ENCODE data around the gene CDH12. TPM values are rescaled to one million over a fixed set of nuclear protein-coding genes. Genes with fewer than 3 reads are reported as not detected.

The CDH12 gene
- total RNA-seq, 1 experiment from 2014 or later = 2.3 TPM

DNA sequence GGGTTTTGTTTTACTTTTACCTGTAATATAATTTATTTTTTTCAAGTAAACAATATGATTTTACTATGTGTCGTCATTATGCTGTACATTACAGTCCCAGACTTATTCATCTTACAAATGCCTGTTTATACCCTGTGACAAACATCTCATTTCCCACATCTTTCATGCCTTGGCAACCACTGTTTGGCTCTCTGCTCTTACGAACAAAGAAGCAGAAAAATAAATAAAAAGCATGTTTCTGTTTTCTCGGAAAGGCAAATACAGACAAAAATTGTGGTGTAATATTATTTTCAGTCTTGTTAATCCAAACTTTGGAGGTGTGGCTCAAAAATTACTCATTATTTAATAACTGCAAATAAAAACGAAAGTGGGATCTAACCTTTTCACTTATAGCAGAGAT is 393.0 kb downstream of the CDH12 start:
- Mint-ChIP-seq H3K27me3 (ENCODE audit: unreplicated experiment) (no peaks in the 10 kb centered on the region), H3K36me3 (ENCODE audit: insufficient read depth, unreplicated experiment) (no peaks in the 10 kb centered on the region), H3K27ac (ENCODE audit: unreplicated experiment) (no peak overlapping the region), H3K4me3 (ENCODE audit: low read depth, unreplicated experiment) (no peak overlapping the region), H3K9me3 (ENCODE audit: low read depth, unreplicated experiment) (no peaks in the 10 kb centered on the region), H3K4me1 (ENCODE audit: low read depth, unreplicated experiment) (no peaks in the 10 kb centered on the region)
- intact Hi-C loops (cut with micrococcal nuclease; ENCODE audit: unreplicated experiment) = no loop called here
- no TSS peak for BruUV-seq (replicated peaks)
- no peak for DNase-seq
- TF ChIP-seq, protein P1, sequence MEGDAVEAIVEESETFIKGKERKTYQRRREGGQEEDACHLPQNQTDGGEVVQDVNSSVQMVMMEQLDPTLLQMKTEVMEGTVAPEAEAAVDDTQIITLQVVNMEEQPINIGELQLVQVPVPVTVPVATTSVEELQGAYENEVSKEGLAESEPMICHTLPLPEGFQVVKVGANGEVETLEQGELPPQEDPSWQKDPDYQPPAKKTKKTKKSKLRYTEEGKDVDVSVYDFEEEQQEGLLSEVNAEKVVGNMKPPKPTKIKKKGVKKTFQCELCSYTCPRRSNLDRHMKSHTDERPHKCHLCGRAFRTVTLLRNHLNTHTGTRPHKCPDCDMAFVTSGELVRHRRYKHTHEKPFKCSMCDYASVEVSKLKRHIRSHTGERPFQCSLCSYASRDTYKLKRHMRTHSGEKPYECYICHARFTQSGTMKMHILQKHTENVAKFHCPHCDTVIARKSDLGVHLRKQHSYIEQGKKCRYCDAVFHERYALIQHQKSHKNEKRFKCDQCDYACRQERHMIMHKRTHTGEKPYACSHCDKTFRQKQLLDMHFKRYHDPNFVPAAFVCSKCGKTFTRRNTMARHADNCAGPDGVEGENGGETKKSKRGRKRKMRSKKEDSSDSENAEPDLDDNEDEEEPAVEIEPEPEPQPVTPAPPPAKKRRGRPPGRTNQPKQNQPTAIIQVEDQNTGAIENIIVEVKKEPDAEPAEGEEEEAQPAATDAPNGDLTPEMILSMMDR (IDR thresholded peaks at IDR 0.05; ENCODE audit: unreplicated experiment) = no peak
- CTCF ChIA-PET = no interaction called here

DNA sequence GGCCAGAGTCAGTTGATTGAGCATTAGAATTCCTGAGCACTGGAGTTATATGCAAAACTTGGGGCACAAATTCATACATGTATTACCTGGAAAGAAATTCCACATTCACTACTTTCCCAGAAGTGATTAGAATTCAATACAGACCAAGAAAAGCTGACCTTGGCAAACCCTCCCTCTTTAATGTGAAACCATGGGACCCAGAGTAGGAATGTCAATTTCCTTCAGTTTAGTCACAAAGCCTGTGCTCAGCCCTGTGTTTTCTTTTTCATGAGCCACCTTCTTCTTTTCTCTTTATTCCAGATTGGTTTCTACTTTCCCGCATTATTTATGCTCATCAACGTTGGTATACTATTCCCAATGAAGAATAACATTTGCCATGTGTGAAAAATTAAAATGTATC is 420.2 kb downstream of the CDH12 start:
- Mint-ChIP-seq H3K36me3 (ENCODE audit: insufficient read depth, unreplicated experiment) (no peaks in the 10 kb centered on the region), H3K27me3 (ENCODE audit: unreplicated experiment) (no peaks in the 10 kb centered on the region), H3K9me3 (ENCODE audit: low read depth, unreplicated experiment) (no peaks in the 10 kb centered on the region), H3K4me3 (ENCODE audit: low read depth, unreplicated experiment) (no peak overlapping the region), H3K4me1 (ENCODE audit: low read depth, unreplicated experiment) (no peaks in the 10 kb centered on the region), H3K27ac (ENCODE audit: unreplicated experiment) (no peak overlapping the region)
- no TSS peak for BruUV-seq (replicated peaks)
- TF ChIP-seq, protein P1 (IDR thresholded peaks at IDR 0.05; ENCODE audit: unreplicated experiment) = no peak
- CTCF ChIA-PET = no interaction called here
- DNase-seq = no peak
- intact Hi-C loops (cut with micrococcal nuclease; ENCODE audit: unreplicated experiment) = no loop called here

DNA sequence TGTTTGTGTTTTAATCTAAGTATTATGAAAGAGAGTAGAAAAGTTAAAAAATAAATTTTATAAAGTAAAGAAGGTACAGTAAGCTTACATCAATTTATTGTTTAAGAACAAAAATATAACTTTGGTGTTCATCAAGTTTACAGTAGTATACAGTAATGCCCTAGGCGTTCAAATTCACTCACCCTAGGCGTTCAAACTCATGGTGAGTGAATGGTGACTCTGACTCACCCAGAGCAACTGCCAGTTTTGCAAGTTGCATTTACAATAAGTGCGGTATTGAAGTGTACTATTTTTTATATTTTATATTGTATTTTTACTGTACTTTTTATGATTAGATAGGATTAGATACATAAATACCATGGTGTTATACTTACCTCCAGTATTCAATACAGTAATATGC is 421.3 kb downstream of the CDH12 start:
- no peaks in the 10 kb centered on the region for H3K36me3 Mint-ChIP-seq (ENCODE audit: insufficient read depth, unreplicated experiment)
- CTCF ChIA-PET = no interaction called here
- no peak overlapping the region for H3K27ac Mint-ChIP-seq (ENCODE audit: unreplicated experiment)
- H3K9me3 Mint-ChIP-seq (ENCODE audit: low read depth, unreplicated experiment) = peaks cover 2% of the 10 kb centered on the region
- BruUV-seq (replicated peaks) = no TSS peak
- intact Hi-C loops (cut with micrococcal nuclease; ENCODE audit: unreplicated experiment) = no loop called here
- no peak overlapping the region for H3K4me3 Mint-ChIP-seq (ENCODE audit: low read depth, unreplicated experiment)
- no peak for DNase-seq
- no peaks in the 10 kb centered on the region for H3K27me3 Mint-ChIP-seq (ENCODE audit: unreplicated experiment)
- H3K4me1 Mint-ChIP-seq (ENCODE audit: low read depth, unreplicated experiment) = no peaks in the 10 kb centered on the region
- TF ChIP-seq, protein P1 (IDR thresholded peaks at IDR 0.05; ENCODE audit: unreplicated experiment) = no peak

DNA sequence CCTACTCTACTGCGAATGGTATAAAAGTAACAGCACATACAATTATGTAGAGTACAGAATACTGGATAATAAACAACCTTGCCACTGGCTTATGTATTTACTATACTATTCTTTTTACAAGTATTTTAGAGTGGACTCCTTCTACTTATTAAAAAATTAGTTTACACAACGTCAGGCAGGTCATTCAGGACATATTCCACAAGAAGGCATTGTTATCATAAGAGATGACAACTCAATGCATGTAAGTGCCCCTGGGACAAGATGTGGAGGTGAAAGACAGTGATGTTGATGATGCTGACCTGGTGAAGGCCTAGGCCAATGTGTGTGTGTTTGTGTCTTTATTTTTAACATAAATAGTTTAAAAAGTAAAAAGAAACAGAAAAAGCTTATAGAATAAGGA is 421.7 kb downstream of the CDH12 start:
- intact Hi-C loops (cut with micrococcal nuclease; ENCODE audit: unreplicated experiment) = no loop called here
- H3K27ac Mint-ChIP-seq (ENCODE audit: unreplicated experiment) = no peak overlapping the region
- no peaks in the 10 kb centered on the region for H3K27me3 Mint-ChIP-seq (ENCODE audit: unreplicated experiment)
- H3K4me3 Mint-ChIP-seq (ENCODE audit: low read depth, unreplicated experiment) = no peak overlapping the region
- CTCF ChIA-PET = no interaction called here
- no TSS peak for BruUV-seq (replicated peaks)
- no peaks in the 10 kb centered on the region for H3K4me1 Mint-ChIP-seq (ENCODE audit: low read depth, unreplicated experiment)
- H3K9me3 Mint-ChIP-seq (ENCODE audit: low read depth, unreplicated experiment) = peaks cover 3% of the 10 kb centered on the region
- H3K36me3 Mint-ChIP-seq (ENCODE audit: insufficient read depth, unreplicated experiment) = no peaks in the 10 kb centered on the region
- TF ChIP-seq, protein P1 (IDR thresholded peaks at IDR 0.05; ENCODE audit: unreplicated experiment) = no peak
- no peak for DNase-seq
